Mucosa of descending colon (tissue), 3 donors: ENCODE data around the gene WDCP. TPM values are rescaled to one million over a fixed set of nuclear protein-coding genes. Genes with fewer than 3 reads are reported as not detected.

Experiments used
- ATAC-seq: fragments of 200-7000 bp; cut with Tn5 transposase; one replicate; pipeline ENCODE4 v1.9.1; 2020; ENCODE audit warnings: mild to moderate bottlenecking, moderate library complexity
- DNase-seq, 3 donors: peaks; one replicate each; pipeline ENCODE4 v3.0.0-alpha.2; 2020
- H3K36me3 ChIP-seq: fragments of 200-600 bp; one replicate; pipeline ENCODE4 v1.8.0; 2021; ENCODE audit warnings: low read depth, mild to moderate bottlenecking
- H3K4me1 ChIP-seq: fragments of 200-600 bp; one replicate; pipeline ENCODE4 v1.8.0; 2021; ENCODE audit warnings: low read depth, mild to moderate bottlenecking
- H3K4me3 ChIP-seq: fragments of 200-600 bp; one replicate; pipeline ENCODE4 v1.8.0; 2021; ENCODE audit warnings: mild to moderate bottlenecking
- H3K9me3 ChIP-seq: fragments of 200-600 bp; one replicate; pipeline ENCODE4 v1.8.0; 2021; ENCODE audit warnings: mild to moderate bottlenecking
- CTCF ChIP-seq: fragments of 200-600 bp; IDR thresholded peaks from one replicate; pipeline ENCODE4 v1.8.0; 2022; ENCODE audit warnings: antibody characterized with exemption, mild to moderate bottlenecking
- intact Hi-C, 2 donors: fragments of 100-400 bp; cut with DNase I in 1 of 2; cut with micrococcal nuclease in 1 of 2; formaldehyde crosslinking; loops; one replicate each; pipeline versions ENCODE4 v1.11.0 to v1.11.1; 2022; cut with DNase I, micrococcal nuclease
- total RNA-seq, 3 donors: library from RNA; stranded (reverse); fragmentation: NEBNext Ultra II Directional in 2 of 3; extraction: Animal tissue kit (Norgen Biotek cat#: 25700) in 2 of 3; gene quantifications; one replicate each; pipeline versions ENCODE4 v1.2.1 to v1.2.4, GENCODE V29; 2021 to 2023
- donor health status: DM: no; HTN: no; CAD: no; lungs with moderate emphysema.
- donor health status: DM: no; HTN: no; CAD: no.
- donor health status: DM: no; HTN: yes; CAD: no.

WDCP gene
- total RNA-seq, 3 donors from 2014 or later: 3.3 to 12.7 (median 4.6) TPM

- H3K9me3 ChIP-seq: no peaks in the 10 kb centered on the region
- no peaks in the 10 kb centered on the region for H3K36me3 ChIP-seq
- ATAC-seq (no peak), DNase-seq (no peak)
- no peak for TF ChIP-seq CTCF
- H3K4me3 ChIP-seq: no peak overlapping the region
- peaks cover 11% of the 10 kb centered on the region for H3K4me1 ChIP-seq
- intact Hi-C loops: no loop called here
These were observed 38.4 kb downstream of the WDCP start for GRCh38 chr2:24008672-24009366.

- ATAC-seq: no peak
- Histone ChIP-seq H3K36me3 (no peaks in the 10 kb centered on the region), H3K9me3 (no peaks in the 10 kb centered on the region), H3K4me1 (peaks cover 11% of the 10 kb centered on the region), H3K4me3 (no peak overlapping the region)
- intact Hi-C loops: no loop called here
- DNase-seq: no peak
- no peak for TF ChIP-seq CTCF
These were observed 39.5 kb downstream of the WDCP start for GRCh38 chr2:24007693-24008092.

- no peak for TF ChIP-seq CTCF
- Histone ChIP-seq H3K4me3 (no peak overlapping the region), H3K9me3 (no peaks in the 10 kb centered on the region), H3K36me3 (no peaks in the 10 kb centered on the region), H3K4me1 (no peaks in the 10 kb centered on the region)
- intact Hi-C loops: no loop called here
- no peak for DNase-seq
- no peak for ATAC-seq
These were observed 52.6 kb downstream of the WDCP start for GRCh38 chr2:23994567-23994966.

- DNase-seq: no peak
- TF ChIP-seq CTCF: no peak
- Histone ChIP-seq H3K4me3 (no peak overlapping the region), H3K9me3 (no peaks in the 10 kb centered on the region), H3K4me1 (no peaks in the 10 kb centered on the region), H3K36me3 (no peaks in the 10 kb centered on the region)
- intact Hi-C loops: no loop called here
- no peak for ATAC-seq
These were observed 53.4 kb downstream of the WDCP start for GRCh38 chr2:23993736-23994269.

GRCh38 chr2:23992931-23993330, 54.3 kb downstream of the WDCP start:
- H3K4me3 ChIP-seq: no peak overlapping the region
- intact Hi-C loops: no loop called here
- no peaks in the 10 kb centered on the region for H3K36me3 ChIP-seq
- H3K4me1 ChIP-seq: no peaks in the 10 kb centered on the region
- DNase-seq (no peak), ATAC-seq (no peak)
- no peak for TF ChIP-seq CTCF
- no peaks in the 10 kb centered on the region for H3K9me3 ChIP-seq
